Ramos (cell line): ENCODE measurements around the gene ARMC6.

Experiments
- in situ Hi-C: fragments of 300-500 bp; cut with MboI; formaldehyde crosslinking; loops from one replicate; pipeline ENCODE4 v1.14.3; 2022; ENCODE audit warnings: low sequenced_read_pairs; ENCODE audit not compliant: unreplicated experiment

ARMC6 gene

DNA sequence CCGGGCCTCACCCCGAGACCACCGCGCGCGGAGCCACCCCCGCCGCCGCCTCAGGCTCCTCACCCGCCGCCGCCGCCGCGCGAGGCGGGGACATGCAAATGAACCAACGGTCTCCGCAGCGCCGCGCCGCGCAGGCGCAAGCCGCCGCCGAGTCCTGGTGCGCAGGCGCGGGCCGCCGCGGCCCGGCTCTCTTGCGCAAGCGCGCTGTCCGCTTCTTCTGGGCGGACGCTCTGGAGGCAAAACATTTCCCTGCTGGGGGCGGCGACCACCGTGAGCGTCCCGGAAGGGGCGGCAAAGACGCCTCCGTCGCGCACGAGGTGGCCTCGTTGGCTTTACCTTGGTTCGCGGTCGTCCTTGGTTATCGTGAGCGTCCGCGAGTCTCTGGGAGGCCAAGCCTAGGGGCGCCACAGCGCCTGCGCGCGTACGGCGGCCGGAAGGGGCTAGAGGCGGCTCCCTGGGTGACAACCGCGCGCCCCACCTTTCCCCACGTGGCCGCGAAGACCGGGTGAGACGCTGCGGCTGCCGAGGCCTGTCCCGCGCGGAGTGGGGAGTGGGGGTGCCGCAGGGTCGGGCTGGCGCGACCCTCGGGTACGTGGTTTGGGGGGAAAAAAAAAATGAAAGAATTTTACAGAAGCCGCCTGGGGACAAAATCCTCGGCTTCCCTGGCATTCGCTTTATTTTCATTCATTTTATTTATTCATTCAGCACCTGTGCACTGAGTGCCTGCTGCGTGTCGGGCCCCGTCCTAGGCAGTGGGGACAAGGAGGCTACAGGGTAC lies at the start of gene ARMC6, which contains the start of gene SUGP2:
TSS of gene ARMC6 (plus strand) at position 178 of the 778 bp plus-strand sequence. CDS start 607 bp downstream, outside the sequence.
TSS of gene SUGP2 (minus strand) at position 92 of the 778 bp plus-strand sequence. CDS start 2,446 bp downstream, outside the sequence.
- in situ Hi-C loops = no loop called here

DNA sequence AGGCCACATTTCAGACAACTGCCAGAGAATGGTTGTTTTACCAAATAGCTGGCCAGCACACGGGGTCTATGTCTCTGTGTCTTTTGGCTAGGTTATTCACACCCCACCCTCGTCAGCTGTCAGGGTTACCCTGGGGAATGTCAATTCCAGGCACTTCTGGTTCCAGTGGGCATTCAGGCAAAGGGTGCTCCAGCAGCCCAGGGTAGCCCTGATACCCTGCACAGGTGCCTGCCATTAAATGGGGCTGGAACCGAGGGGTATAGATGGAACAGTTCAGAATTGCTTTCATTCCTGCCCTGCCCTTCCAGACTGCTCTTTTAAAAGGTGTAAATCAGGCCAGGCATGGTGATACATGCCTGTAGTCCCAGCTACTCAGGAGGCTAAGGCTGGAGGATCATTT lies 49.2 kb upstream of the ARMC6 start:
- in situ Hi-C loops = no loop called here

DNA sequence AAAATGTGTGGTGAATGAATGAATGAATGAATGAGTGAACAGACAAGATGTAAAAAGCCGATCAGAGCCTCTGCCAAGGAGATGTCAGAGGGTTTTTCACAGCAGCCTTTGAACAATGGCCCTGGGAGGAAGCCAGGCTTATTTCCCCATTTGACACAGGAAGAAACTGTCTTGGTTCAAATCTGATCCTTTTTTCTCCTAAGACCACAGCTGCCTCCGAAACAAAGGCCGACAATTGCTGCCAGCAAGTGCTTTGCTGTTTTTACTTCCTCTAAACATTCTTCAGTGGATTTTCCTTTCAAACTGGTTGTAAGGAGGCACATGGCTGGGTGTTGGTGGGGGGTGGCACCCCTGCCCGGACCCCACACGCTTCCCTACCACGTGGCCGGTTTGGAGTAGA lies 48.1 kb upstream of the ARMC6 start:
- in situ Hi-C loops = no loop called here

DNA sequence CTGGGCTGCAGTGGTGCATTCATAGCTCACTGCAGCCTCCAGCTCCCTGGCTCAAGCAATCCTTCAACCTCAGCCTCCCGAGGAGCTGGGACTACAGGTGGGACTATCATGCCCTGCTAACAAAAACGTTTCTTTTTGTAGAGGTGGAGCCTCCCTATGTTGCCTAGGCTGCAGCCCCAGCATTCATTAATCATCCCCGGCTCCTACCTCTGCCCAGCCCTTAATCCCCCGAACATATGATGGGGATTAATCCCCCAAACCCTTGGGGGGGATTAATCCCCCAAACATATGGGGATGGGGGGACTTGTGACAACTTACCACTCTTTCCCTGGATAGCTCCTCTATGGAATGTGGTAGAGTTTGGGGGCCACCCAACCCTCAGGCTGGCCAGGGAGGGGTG lies 45.9 kb upstream of the ARMC6 start:
- in situ Hi-C loops = no loop called here

DNA sequence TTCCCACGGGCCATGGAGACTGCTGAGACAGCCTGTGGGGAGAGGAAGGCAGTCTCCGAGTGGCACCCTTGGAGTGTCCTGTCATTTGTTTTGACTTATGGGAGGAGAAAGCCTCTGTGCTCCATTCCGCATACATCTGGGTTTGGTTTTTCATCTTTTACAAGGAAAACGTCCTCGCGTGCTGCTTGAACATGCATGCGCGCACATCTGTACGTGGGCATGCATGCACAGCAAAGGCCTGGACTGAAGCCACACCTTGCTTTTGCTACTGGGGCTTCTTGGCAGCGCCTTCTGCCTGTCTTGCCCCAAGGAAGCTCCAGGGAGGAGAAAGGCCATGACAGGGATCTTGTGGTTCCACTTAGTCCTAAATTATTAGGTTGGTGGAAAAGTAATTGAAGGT lies 44.1 kb upstream of the ARMC6 start:
- in situ Hi-C loops = no loop called here

DNA sequence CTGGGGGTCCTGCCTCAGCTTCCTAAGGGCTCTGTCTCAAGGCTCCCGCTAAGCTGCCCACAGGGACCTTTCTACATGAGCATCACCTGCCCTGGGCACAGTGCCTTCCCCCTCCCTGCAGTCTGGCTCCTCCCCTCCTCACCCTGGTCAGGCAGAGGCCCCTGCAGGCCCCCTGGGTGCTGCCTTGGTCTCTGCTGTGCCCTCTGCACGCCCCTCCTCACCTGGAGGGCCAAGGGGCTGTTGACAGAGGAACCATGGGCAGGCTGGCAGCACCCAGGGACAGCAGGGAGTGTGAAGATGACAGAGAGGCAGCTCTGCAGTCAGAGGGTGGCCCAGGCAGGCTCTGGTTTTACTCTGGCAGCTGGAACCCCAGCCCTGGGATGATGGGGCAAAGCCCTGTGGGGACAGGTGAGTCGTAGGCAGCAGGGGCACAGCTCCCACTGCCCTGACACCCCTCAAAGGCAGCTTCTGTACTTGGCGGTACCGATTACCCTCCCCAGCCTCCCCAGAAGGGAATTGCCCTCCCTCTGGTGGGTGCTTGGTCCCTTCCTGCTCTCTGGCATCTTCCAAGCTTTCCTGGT lies 43.2 kb upstream of the ARMC6 start:
- in situ Hi-C loops = no loop called here

DNA sequence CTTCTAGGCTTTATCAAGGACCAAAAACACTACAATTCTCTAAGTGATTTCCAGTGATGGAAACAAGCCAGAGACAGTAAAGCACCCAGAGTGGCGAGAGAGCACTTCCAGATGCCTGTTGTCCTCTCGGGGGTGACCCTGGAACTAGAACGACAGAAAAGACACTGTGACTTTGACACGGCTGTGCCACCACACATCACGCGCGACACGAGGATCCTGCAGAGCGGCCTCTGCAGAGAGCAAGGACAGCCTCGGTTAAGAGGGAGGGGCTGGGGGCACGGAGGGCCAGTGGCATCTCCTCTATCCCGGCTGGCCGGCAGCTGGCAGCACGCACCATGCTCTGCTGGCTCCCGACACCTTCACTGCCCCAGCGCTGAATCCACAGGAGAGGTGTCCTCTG lies 42.4 kb upstream of the ARMC6 start:
- in situ Hi-C loops = no loop called here

DNA sequence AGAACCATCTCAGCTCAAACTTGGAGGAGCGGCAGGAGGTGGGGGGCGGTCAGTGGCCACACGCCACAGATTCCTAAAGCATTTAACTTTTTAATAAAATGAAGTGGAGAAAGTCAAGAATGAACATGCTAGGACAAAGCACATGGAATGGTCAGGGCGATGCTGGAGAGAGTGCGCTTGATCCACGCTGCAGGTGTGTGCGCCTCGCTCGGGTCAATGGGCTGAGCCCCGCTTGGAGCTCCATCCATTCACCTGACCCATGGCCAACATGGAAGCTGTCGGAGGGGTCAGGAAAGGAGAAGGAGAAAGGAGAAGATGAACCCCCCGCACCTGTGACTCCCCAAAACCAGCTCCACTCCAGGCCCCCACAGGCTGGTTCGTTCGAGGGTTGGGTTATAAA lies 41.9 kb upstream of the ARMC6 start:
- in situ Hi-C loops = no loop called here

DNA sequence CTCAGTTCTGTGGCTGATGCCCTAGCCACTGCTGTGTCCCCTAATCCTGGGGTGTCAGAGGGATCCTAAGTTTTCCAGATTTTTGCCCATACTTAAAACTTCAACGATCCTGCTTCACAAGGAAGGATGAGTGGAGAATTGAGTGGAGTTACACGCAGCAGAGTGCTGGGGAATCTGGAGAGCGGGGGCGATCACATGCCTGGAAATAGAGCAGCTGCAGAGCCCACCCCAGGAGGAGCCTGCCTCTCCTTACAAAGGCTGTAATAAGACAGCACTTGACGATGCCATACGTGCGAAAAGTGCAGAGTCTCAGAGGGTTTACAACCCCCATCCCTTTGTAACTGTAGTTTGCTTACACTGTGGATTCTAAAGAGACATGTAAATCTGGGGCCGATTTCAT lies 40.7 kb upstream of the ARMC6 start:
- in situ Hi-C loops = no loop called here

DNA sequence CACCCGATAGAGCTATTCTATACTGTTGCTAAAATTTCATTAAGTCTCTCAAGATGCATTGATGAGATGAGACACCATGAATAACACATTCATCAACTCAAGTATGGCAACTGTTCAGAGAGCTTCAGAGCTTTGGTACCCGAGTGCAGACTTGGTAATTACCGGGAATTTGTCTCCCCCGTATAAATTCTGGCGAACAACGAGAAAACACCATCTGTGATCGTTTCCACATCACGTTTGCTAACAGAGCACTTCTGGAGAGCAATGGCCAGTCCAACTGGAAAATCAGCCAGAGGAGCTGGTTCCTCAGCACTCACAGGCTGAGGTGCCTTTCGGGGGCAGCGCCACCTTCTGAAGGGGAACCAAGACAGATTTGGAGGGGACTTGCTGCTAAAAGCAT lies 40.3 kb upstream of the ARMC6 start:
- in situ Hi-C loops = no loop called here

DNA sequence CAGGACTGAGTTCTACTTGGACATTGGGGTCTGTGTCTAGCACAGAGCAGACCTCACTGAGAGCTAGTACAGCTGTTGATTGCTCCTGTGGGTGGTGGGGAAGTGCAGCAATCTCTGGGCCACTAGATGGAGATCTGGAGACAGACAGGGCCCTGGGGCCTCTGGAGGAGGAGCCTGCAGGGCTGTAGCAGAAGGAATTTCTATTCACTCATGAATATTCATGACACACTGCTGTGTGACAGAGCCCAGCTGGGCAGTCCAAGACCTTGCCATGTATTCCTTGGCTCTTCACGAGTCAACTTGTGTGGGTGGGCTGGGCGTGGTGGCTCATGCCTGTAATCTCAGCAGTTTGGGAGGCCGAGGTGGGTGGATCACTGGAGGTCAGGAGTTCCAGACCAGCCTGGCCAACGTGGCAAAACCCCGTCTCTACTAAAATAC lies 37.6 kb upstream of the ARMC6 start:
- in situ Hi-C loops = no loop called here

DNA sequence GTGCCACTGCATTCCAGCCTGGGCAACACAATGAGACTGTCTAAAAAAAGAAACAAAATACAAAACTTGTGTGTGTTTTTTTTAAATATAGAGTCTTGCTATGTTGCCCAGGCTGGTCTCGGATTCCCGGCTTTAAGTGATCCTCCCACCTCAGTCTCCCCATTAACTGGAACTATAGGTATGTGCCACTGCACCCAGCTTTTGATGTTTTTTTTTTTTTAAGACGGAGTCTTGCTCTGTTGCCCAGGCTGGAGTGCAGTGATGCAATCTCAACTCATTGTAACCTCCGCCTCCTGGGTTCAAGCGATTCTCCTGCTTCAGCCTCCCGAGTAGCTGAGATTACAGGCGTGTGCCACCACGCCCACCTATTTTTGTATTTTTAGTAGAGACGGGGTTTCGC lies 37.1 kb upstream of the ARMC6 start:
- in situ Hi-C loops = no loop called here

DNA sequence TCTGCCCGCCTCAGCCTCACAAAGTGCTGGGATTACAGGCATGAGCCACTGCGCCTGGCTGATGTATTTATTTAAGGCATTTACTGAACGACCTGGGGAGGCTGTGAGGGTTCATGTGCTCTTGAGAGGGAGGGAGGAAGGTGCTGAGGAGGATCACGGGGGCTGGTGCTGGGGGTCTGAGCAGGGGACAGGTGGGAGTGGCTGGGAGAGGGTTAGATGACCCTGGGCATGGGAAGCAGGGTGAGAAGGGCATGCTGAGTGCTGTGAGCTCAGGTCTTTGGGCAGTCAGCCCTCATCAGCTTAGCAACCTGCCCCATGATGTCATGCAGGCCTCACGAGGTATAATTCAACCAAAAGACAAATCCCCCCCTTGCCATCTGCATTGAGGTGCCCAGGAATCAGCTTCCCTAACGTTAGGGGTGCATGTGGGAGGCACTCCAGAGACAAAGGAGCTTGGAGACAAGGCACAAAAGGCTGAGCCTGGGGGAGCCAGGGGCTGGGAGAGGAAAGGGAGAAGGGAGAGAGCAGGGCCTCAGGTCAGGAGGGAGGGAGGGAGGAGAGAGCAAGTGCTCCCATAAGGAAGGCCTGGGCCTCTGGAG lies 36.5 kb upstream of the ARMC6 start:
- in situ Hi-C loops = no loop called here

DNA sequence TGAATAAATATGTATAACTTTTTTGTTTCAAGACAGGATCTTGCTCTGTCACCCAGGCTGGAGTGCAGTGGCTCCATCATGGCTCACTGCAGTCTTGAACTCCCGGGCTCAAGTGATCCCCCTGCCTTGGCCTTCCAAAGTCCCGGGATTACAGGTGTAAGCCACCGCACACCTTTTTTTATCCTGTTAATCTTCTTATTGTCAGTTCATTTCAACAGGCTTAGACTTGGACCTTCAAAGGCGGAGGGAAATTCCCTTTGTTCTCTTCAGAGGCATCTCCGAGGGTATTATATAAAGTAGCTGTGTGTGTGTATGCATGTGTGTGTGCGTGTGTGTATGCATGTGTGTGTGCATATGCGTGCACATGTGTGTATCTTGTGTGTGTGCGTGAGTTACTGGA lies 35.1 kb upstream of the ARMC6 start:
- in situ Hi-C loops = no loop called here

DNA sequence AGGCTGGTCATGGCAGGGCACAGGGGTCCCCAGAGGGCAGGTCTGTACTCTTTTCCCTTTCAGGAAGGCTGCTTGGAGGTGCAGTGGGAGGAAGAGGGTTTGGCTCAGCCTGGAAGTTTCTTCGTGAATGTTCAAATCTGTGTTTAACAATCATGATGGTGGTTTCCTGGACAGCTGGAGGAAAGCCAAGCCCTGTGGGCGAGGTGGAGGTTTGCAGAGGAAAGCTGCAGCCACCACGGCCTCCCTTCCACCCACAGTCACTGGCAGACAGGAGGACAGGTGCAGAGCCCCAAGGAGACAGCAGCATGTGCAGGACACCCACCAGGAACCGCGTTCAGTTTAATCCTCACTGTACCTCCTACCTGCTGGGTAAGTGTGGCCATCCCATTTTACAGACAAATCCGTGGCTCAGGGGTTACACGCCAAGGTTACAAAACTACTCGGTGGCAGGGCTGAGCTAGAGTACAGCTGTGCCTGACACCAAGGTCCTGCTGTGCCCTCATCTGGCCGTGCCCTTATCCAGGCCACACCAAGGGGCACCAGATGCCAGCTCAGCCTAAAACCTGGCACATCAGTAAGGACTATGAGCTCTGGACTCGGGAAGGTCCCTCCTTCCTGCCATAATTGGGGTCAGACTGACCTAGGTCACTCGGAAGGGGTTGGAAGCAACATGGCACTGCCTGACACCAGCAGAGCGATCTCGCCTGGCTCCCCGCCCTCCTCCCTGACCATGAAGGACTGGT lies 34.2 kb upstream of the ARMC6 start:
- in situ Hi-C loops = no loop called here

DNA sequence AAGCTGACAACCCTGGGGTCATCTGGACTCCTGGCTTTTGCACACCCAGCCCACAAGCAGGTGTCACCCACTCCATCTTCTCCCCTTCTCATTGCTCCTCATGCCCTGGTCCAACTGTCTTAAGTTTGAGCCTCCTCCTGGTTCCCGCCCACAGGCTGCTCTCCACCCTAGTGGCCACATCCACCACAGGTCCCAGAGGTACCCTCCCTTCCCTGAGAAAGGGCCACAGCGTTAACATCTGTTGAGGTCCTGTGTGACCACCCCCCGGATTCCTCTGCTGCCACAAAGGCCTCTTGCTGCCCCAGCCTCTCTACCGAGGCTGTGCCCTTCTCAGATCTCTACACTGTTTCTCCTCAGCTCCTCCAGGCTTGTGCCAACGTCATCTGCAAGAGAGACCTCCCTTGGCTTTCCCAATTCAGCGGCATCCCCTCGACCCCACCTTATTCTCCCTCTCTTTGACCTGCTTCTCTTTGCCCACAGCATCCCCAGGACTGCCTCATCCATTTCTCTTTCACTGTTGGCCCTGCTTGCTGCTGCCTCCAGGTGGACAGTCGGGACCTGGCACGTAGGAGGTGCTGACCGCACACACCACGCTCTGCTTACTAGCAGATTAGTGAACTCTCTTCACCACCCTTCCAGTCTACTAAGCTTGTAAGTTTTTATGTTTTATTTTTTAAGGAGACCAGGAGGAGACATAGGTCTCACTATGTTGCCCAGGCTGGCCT lies 33.3 kb upstream of the ARMC6 start:
- in situ Hi-C loops = no loop called here

DNA sequence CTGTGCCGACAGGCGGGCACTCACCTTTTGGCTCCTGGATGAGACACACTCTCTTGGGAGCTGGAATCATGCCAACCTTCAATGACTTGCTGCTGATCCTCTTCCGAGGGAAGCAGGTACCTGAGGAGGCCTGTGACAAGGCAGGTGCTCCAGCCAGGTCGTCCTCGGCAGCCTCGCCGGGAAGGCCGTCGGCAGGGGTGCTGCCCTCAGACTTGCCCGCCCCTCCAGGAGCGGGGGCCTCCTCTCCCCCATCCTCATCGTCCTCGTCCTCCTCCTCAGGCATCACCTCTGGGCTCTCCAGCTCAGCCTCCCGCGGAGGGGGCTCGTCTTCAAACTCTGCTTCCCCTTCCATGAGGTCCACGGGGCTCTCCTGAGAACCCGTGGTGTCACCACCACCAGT lies 29.3 kb upstream of the ARMC6 start:
- in situ Hi-C loops = no loop called here

DNA sequence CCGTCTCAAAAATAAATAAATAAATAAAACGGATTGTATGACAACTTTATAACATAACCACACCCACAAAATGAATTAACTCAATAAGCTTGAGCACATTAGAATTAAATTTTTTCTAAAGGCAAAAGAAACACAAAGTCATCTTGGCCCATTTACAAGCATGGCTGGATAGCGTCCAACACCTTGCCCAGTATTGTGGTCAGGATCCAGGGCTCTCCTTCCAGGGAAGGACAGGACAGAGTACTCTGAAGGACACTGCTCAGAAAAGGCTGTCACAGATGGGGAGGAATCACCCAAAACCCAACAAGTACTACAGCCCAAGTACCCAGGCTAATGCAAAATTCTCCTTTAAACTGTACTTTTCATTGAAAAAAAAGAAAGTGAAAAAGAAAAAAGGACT lies 27.2 kb upstream of the ARMC6 start:
- in situ Hi-C loops = no loop called here

DNA sequence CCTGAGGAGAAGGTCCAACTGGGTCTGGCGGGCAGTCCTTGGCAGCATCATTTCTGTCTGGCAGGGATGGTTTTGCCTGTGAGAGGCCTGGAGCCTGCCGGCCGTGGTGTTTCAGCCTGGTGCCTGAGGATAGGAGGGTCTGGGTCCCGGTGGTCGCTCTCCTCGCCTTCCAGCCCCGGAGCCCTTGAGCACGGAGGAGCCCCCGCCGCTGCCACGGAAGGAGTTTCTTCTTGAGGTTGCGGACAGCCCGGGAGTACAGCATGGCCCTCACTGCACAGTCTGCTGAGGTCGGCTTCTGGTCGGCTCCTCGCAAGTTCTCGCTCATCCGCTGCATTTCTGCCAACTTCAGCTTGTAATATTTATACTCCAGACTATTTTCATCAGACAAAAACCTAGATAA lies 23.5 kb upstream of the ARMC6 start:
- in situ Hi-C loops = no loop called here

DNA sequence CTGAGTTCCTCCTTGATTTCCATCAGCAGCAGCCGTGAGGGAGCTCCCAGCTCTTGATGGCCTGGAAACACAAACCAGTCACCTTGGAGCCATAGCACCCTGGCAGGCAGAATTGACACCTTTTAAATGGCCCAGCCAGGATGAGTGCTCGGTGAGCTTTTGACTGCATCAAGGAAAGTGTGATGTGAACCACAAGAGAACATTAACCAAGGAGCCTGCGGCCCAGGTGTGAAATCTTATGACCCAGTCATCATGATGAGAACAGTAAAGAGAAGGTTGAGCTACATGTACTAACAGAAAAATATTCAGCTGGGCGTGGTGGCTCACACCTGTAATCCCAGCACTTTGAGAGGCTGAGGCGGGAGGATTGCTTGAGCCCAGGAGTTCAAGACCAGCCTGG lies 22.9 kb upstream of the ARMC6 start:
- in situ Hi-C loops = no loop called here
